Right cardiac atrium (tissue), 5 donors: ENCODE measurements around the gene UPP2. TPM values are rescaled to one million over a fixed set of nuclear protein-coding genes. Genes with fewer than 3 reads are reported as not detected.

Source experiments
- ATAC-seq, 2 donors: fragments of 200-7000 bp; cut with Tn5 transposase; one replicate each; pipeline versions ENCODE4 v1.8.0 to v1.9.1; 2020; ENCODE audit warnings: moderate library complexity in 2 of 2, mild to moderate bottlenecking in 1 of 2
- DNase-seq, 3 donors: peaks; one replicate each; pipeline ENCODE4 v3.0.0-alpha.2; 2020
- H3K27ac ChIP-seq: one replicate; pipeline ENCODE4 v1.5.1; 2013; ENCODE audit warnings: mild to moderate bottlenecking, low read length, control low read depth, moderate library complexity
- H3K27me3 ChIP-seq: one replicate; pipeline ENCODE4 v1.6.1; 2013; ENCODE audit not compliant: control insufficient read depth, insufficient read depth
- H3K4me1 ChIP-seq: one replicate; pipeline ENCODE4 v1.6.1; 2013; ENCODE audit warnings: low read length; ENCODE audit not compliant: control insufficient read depth, insufficient read depth
- H3K4me3 ChIP-seq: one replicate; pipeline ENCODE4 v1.5.1; 2013; ENCODE audit warnings: low read length, control low read depth
- H3K9me3 ChIP-seq: one replicate; pipeline ENCODE4 v1.6.1; 2013; ENCODE audit warnings: low read length; ENCODE audit not compliant: control insufficient read depth
- WGBS: extraction: QIAGEN DNeasy Blood & Tissue Kit; methylation state at CpG from one replicate; pipeline ENCODE4 v1.1.7; 2013; 5-methylcytosine and 5-hydroxymethylcytosine counted together
- intact Hi-C, 4 donors: fragments of 100-400 bp; cut with DNase I; formaldehyde crosslinking; loops; one replicate each; pipeline versions ENCODE4 v1.11.0 to v1.14.0; 2022 to 2023
- polyA plus RNA-seq: library from polyadenylated mRNA; stranded (reverse); fragments of 200-250 nt; gene quantifications from one replicate; pipeline ENCODE4 v1.2.3, GENCODE V29; 2013
- total RNA-seq, 4 donors: library from RNA; stranded (reverse); fragmentation: NEBNext Ultra II Directional; extraction: Animal tissue kit (Norgen Biotek cat#: 25700); gene quantifications; one replicate each; pipeline ENCODE4 v1.2.1, GENCODE V29; 2021
- donor health status: healthy with polysubstance abuse.
- donor health status: DM: no; HTN: yes; CAD: no.
- donor health status: DM: no; HTN: no; CAD: no.
- donor health status: DM: no; HTN: yes; CAD: no; lungs with severe emphysema.
- donor health status: DM: yes; HTN: yes; CAD: no.

UPP2 gene
- total and polyA plus RNA-seq, 5 donors = not detected

DNA sequence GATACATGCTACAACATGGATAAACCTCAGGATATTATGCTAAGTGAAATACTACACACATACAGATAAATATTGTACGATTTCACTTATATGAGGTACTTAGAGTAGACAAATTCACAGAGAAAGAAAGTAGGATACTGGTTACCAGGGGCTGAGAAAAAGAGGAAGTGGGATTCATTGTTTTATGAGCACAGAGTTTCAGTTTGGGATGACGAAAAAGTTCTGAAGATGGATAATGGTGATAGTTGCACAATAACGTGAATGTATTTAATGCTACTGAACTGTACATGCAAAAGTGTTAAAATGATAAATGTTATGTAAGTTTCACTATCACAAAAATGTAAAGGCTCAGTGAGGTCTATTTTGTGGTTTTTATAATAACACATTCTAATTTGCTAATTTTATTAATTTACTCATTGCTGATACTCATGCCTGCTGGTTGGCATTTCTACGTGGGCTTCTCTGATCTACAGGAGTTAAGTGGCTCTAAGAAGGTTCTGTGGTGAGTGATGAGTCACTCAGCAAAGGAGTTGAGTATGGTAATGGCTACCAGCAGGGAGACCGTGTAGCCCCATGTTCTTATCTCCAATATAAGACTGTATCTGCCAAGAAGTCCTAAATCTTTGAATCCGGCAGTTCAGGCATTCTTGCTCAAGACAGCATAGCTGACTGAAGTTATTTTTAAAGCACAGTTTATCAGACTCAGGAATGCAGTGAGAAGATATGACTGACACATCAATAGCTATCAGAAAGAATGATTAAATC, 41.1 kb downstream of the UPP2 start:
- H3K9me3 ChIP-seq = no peaks in the 10 kb centered on the region
- no peaks in the 10 kb centered on the region for H3K27me3 ChIP-seq
- H3K27ac ChIP-seq = no peak overlapping the region
- no peak overlapping the region for H3K4me3 ChIP-seq
- 56% methylated on average over 6 of the region's 6 CpGs for WGBS
- ATAC-seq (no peak), DNase-seq (no peak)
- no peaks in the 10 kb centered on the region for H3K4me1 ChIP-seq
- intact Hi-C loops = no loop called here

DNA sequence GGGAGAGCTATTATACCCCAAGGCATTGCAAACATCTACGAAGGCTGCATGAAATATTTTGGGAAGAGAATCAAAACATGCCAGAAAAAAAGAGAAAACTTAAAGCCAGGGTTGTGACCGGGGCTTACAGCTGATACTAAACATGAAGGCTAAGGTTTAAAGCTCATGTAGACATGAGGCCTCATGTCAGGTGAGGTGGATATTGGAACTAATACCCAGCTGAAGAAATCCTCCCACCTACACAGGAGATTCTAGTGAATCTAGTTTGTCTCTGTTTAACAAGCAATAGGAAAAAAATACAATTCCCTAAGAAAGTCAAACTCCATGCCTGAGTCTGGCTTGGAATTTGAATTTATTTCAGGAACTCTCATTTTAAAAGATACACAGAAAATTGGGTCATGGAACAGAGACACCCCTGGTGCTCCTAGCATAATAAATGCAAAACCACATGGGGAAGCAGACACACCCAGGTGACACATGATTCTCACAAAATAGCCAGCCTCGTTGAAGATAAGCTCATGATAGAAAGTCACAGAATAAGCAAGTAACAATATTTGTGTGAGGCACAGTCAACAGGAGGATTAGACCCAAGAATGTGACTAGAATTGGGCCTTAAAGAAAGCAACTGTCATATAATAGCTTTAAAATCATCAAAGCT, 42.2 kb downstream of the UPP2 start:
- no peak for ATAC-seq
- no peaks in the 10 kb centered on the region for H3K27me3 ChIP-seq
- intact Hi-C loops = no loop called here
- 59% methylated on average over 3 of the region's 3 CpGs for WGBS
- no peaks in the 10 kb centered on the region for H3K9me3 ChIP-seq
- no peak overlapping the region for H3K27ac ChIP-seq
- no peak overlapping the region for H3K4me3 ChIP-seq
- no peak for DNase-seq
- H3K4me1 ChIP-seq = no peaks in the 10 kb centered on the region

- H3K4me1 ChIP-seq = no peaks in the 10 kb centered on the region
- H3K27ac ChIP-seq = no peak overlapping the region
- H3K4me3 ChIP-seq = no peak overlapping the region
- no peaks in the 10 kb centered on the region for H3K27me3 ChIP-seq
- H3K9me3 ChIP-seq = no peaks in the 10 kb centered on the region
- no peak for ATAC-seq
- peak in 1 of 3 donors; percentile 46 for DNase-seq
- intact Hi-C loops = no loop called here
- 96% methylated on average over 13 of the region's 13 CpGs for WGBS
Measured at GRCh38 chr2:158144914-158145625, 43.4 kb downstream of the UPP2 start.

DNA sequence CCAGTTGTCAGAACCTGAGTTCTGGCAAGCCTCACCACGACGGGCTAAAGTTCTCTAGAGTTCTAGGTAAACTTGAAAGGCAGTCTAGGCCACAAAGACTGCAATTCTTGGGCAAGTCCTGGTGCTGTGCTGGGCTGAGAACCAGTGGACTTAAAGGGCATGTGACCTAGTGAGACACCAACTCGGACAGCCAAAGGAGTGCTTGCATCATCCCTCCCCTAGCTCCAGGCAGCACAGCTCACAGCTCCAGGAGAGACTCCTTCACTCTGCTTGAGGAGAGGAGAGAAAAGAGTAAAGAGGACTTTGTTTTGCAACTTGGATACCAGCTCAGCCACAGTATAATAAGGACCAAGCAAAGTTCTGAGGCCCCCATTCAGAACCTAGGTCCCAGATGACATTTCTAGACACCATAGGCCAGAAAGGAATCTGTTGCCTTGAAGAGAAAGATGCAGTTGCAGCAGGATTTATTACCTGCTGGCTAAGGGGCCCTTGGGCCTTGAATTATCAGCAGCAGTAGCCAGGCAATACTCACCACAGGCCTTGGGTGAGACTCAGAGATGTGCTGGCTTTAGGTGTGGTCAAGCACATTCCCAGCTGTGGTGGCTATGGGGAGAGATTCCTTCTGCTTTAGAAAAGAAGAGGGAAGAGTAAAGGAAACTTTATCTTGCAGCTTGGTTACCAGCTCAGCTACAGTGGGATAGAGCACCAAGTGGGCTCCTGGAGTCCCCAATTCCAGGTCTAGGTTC, 51.8 kb downstream of the UPP2 start:
- 86% methylated on average over 3 of the region's 3 CpGs for WGBS
- Histone ChIP-seq H3K27ac (no peak overlapping the region), H3K27me3 (no peaks in the 10 kb centered on the region), H3K4me1 (no peaks in the 10 kb centered on the region), H3K9me3 (peaks cover 1% of the 10 kb centered on the region), H3K4me3 (no peak overlapping the region)
- DNase-seq (no peak), ATAC-seq (no peak)
- intact Hi-C loops = no loop called here

DNA sequence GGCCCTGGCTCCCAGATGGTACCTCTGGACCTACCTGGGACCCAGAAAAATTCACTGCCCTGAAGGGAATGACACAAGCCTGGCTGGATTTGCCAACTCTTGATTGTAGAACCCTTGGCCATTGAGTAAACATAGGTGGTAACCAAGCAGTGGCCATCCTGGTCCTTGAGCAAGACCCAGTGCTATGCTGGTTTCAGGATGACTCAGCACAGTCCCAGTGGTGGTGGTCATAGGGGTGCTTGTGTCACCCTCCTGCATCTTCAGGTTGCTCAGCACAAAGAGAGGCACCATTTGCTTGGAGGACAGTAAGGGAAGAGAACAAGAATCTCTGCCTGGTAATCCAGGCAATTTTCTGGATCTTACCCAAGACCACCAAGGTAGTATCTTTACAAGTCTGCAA, 52.9 kb downstream of the UPP2 start:
- Histone ChIP-seq H3K9me3 (peaks cover 1% of the 10 kb centered on the region), H3K27ac (no peak overlapping the region), H3K4me1 (no peaks in the 10 kb centered on the region), H3K27me3 (no peaks in the 10 kb centered on the region), H3K4me3 (no peak overlapping the region)
- ATAC-seq = no peak
- intact Hi-C loops = no loop called here
- DNase-seq = peak in 1 of 3 donors; percentile 24

GRCh38 chr2:158172719-158173118, 71.0 kb downstream of the UPP2 start:
- WGBS = 37% methylated on average over 2 of the region's 2 CpGs
- Histone ChIP-seq H3K27ac (no peak overlapping the region), H3K9me3 (no peaks in the 10 kb centered on the region), H3K4me1 (no peaks in the 10 kb centered on the region), H3K27me3 (no peaks in the 10 kb centered on the region), H3K4me3 (no peak overlapping the region)
- DNase-seq (no peak), ATAC-seq (no peak)
- intact Hi-C loops = no loop called here

GRCh38 chr2:158174495-158174894, 72.8 kb downstream of the UPP2 start:
- no peak for ATAC-seq
- Histone ChIP-seq H3K4me3 (no peak overlapping the region), H3K27me3 (no peaks in the 10 kb centered on the region), H3K27ac (no peak overlapping the region), H3K9me3 (no peaks in the 10 kb centered on the region), H3K4me1 (no peaks in the 10 kb centered on the region)
- intact Hi-C loops = no loop called here
- no peak for DNase-seq
- 75% methylated on average over 1 of the region's 1 CpG for WGBS

- 95% methylated on average over 5 of the region's 5 CpGs for WGBS
- no peaks in the 10 kb centered on the region for H3K9me3 ChIP-seq
- H3K4me1 ChIP-seq = no peaks in the 10 kb centered on the region
- intact Hi-C loops = loop anchor here in 1 of 4 donors (5.0 kb wide), 1 partner anchor 582 kb away; no protein-coding TSS in a partner anchor
- ATAC-seq = no peak
- H3K27me3 ChIP-seq = no peaks in the 10 kb centered on the region
- no peak overlapping the region for H3K27ac ChIP-seq
- no peak for DNase-seq
- no peak overlapping the region for H3K4me3 ChIP-seq
Measured at GRCh38 chr2:158174956-158175355, 73.3 kb downstream of the UPP2 start.

DNA sequence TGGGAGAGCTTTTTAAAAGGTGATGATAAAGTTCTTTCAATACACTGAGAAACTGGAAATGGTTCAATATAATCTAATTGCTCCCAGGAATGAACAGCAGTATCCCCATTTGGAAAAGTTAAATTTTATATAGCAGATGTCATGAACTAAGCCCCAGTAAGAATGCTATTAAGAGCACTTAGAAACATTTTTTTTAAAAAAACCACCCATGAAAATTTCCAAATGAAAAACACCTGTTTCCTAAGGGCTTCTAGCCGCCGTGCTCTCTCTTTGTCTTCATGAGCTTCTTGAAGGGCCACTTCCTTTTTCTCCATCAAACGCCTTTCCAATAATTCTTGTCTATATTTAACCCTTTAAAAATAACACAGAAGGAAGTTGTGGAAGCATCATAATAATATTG, 77.0 kb downstream of the UPP2 start:
- Histone ChIP-seq H3K27ac (no peak overlapping the region), H3K27me3 (no peaks in the 10 kb centered on the region), H3K9me3 (no peaks in the 10 kb centered on the region), H3K4me1 (no peaks in the 10 kb centered on the region), H3K4me3 (no peak overlapping the region)
- no peak for ATAC-seq
- no peak for DNase-seq
- intact Hi-C loops = loop anchor here in 1 of 4 donors (5.0 kb wide), 1 partner anchor 579 kb away; no protein-coding TSS in a partner anchor
- 38% methylated on average over 3 of the region's 3 CpGs for WGBS

- 10% methylated on average over 2 of the region's 2 CpGs for WGBS
- no peak for DNase-seq
- H3K9me3 ChIP-seq = no peaks in the 10 kb centered on the region
- H3K4me1 ChIP-seq = no peaks in the 10 kb centered on the region
- H3K27me3 ChIP-seq = no peaks in the 10 kb centered on the region
- H3K27ac ChIP-seq = no peak overlapping the region
- intact Hi-C loops = loop anchor here (2.0 to 10.0 kb wide), 5 partner anchors 275 to 578 kb away; partner anchors contain the start of genes CCDC148 (in 1 of the 4) and PKP4 (in 1 of the 4)
- no peak overlapping the region for H3K4me3 ChIP-seq
- peak; percentile 51 to 59 for ATAC-seq
Measured at GRCh38 chr2:158179660-158180059, 78.0 kb downstream of the UPP2 start.
